Heart left ventricle (tissue), 16 donors: ENCODE measurements around the gene OPRL1. TPM values are rescaled to one million over a fixed set of nuclear protein-coding genes. Genes with fewer than 3 reads are reported as not detected.

Experiments
- ATAC-seq, 4 donors: fragments of 200-7000 bp; cut with Tn5 transposase; one replicate each; pipeline ENCODE4 v1.9.1; 2020 to 2022; ENCODE audit warnings: moderate library complexity in 4 of 4, mild to moderate bottlenecking in 3 of 4, moderate number of reproducible peaks in 1 of 4
- DNase-seq, 5 donors: peaks; one replicate each; pipeline ENCODE4 v3.0.0-alpha.2; 2020
- H3K27ac ChIP-seq, 12 donors: fragments of 200-600 bp; sonication (generic) in 4 of 12; one replicate each; pipeline versions ENCODE4 v1.5.0 to v1.8.0; 2016 to 2022; ENCODE audit warnings: mild to moderate bottlenecking in 2 of 12
- H3K27me3 ChIP-seq, 9 donors: fragments of 200-600 bp; sonication (generic) in 2 of 9; one replicate each; pipeline versions ENCODE4 v1.5.1 to v1.8.0; 2016 to 2022; ENCODE audit warnings: mild to moderate bottlenecking in 3 of 9
- H3K36me3 ChIP-seq, 9 donors: fragments of 200-600 bp; sonication (generic) in 2 of 9; one replicate each; pipeline versions ENCODE4 v1.5.0 to v1.8.0; 2018 to 2022; ENCODE audit warnings: mild to moderate bottlenecking in 2 of 9
- H3K4me1 ChIP-seq, 12 donors: fragments of 200-600 bp; sonication (generic) in 4 of 12; one replicate each; pipeline versions ENCODE4 v1.5.0 to v1.8.0; 2016 to 2022; ENCODE audit warnings: mild to moderate bottlenecking in 3 of 12
- H3K4me3 ChIP-seq, 12 donors: fragments of 200-600 bp; sonication (generic) in 4 of 12; one replicate each; pipeline versions ENCODE4 v1.5.0 to v1.8.0; 2017 to 2022; ENCODE audit warnings: mild to moderate bottlenecking in 9 of 12, moderate library complexity in 4 of 12
- H3K9me3 ChIP-seq, 12 donors: fragments of 200-600 bp; sonication (generic) in 4 of 12; one replicate each; pipeline versions ENCODE4 v1.5.0 to v1.8.0; 2016 to 2022; ENCODE audit warnings: mild to moderate bottlenecking in 1 of 12
- POLR2A ChIP-seq, 2 donors: fragments of 450-650 bp; IDR thresholded peaks; one replicate each; pipeline ENCODE4 v1.6.1; 2017; ENCODE audit warnings: antibody characterized with exemption in 2 of 2, mild to moderate bottlenecking in 2 of 2, moderate library complexity in 2 of 2
- whole genome bisulfite sequencing, 4 donors: extraction: QIAGEN DNeasy Blood & Tissue Kit in 2 of 4; methylation state at CpG; one replicate each; pipeline versions ENCODE4 v1.1.5 to v1.1.7; 2013 to 2018; 5-methylcytosine and 5-hydroxymethylcytosine counted together
- intact Hi-C, 10 donors: fragments of 100-400 bp; cut with DNase I; formaldehyde crosslinking; loops; one replicate each; pipeline versions ENCODE4 v1.11.1 to v1.14.2; 2022
- polyA plus RNA-seq, 2 donors: library from polyadenylated mRNA; stranded (reverse); fragments of 200-250 nt; gene quantifications; one replicate each; pipeline ENCODE4 v1.2.3, GENCODE V29; 2013
- total RNA-seq, 9 donors: library from RNA; depleted of rRNA in 2 of 9; stranded (reverse); fragments of >200 nt in 2 of 9; fragmentation: NEBNext Ultra II Directional in 3 of 9; extraction: Animal tissue kit (Norgen Biotek cat#: 25700) in 3 of 9; gene quantifications; one replicate each; pipeline versions ENCODE4 v1.1.0 to v1.2.4, GENCODE V29; 2016 to 2023
- TF ChIP-seq, protein P1 (sequence below), 12 donors: fragments of 200-600 bp; sonication (generic) in 4 of 12; IDR thresholded peaks; one replicate each; pipeline versions ENCODE4 v1.5.0 to v1.8.0; 2018 to 2022; ENCODE audit warnings: antibody characterized with exemption in 12 of 12, mild to moderate bottlenecking in 5 of 12
- donor health status: ischemic (EF 13 %, LVEDD 7.1; RV severe dilation, severe dysfunction).
- donor health status: healthy with polysubstance abuse.
- donor health status: DM: no; HTN: yes; CAD: no.
- donor health status: DM: no; HTN: no; CAD: no.
- donor health status: ischemic (EF 25% LVEDD 6.9; RV normal size, moderate dysfunction).
- donor health status: ischemic (EF 25% LVEDD 5.7; RV mildly dilated, moderate dysfunction).
- donor health status: healthy.
- donor health status: DM: yes; HTN: yes; CAD: no.
- donor health status: ischemic (EF 35%, LVEDD 5.7; RV mildly dilated, moderate dysfunction).
- donor health status: nonischemic (EF 11% LVEDD 7.7; RV severe dilation, severe dysfunction).
- donor health status: DM: yes; HTN: yes; CAD: no.
- donor health status: PGD.
- donor health status: ischemic (EF 29% LVEDD 5.4; RV normal size, mild dysfunction).
- donor health status: nonischemic (EF 23%, LVEDD 6.1; RV moderate dilation, normal function).

Gene OPRL1
- total and polyA plus RNA-seq, 11 donors, result 0.18 to 1.9 (median 0.54) TPM

DNA sequence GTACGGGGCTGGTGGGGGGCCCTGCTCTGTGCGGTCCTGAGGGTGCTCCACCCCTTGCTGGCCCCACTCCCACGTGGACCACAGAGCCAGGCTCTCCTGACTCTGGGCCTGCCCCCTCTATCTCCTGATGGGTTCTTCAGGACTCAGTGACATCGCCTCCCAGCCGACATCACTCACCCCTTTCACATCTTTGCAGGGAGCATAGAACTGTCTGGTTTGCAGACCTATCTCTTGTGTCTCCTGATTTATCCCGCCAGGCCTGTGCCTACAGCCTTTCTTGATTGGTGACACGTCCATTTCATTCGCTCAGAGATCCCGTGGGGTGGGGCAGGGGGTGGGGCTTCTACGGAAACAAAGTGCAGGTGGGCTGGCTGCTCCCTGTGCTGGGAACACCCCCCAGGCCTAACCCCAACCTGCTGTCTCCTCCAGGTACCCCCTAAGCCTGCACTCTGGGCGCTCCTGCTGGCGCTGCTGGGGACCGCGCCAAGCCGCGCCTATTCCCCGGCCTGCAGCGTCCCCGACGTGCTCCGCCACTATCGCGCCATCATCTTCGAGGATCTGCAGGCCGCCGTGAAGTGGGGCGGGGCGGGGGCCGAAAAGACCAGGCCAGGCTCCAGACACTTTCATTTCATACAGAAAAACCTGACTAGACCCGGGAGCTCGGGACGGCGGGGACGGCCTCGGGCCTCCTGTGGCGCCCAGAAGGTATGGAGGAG is 42.2 kb upstream of the OPRL1 start:
- intact Hi-C loops, result loop anchor here in 9 of 10 donors (2.0 to 10.0 kb wide), 6 partner anchors 19 to 85 kb away; partner anchors contain the start of gene PRPF6 (in 4 of the 9)
- WGBS, 4 donors, result 8 to 16% (median 11%) methylated on average over 22 to 36 of the region's 36 CpGs

DNA sequence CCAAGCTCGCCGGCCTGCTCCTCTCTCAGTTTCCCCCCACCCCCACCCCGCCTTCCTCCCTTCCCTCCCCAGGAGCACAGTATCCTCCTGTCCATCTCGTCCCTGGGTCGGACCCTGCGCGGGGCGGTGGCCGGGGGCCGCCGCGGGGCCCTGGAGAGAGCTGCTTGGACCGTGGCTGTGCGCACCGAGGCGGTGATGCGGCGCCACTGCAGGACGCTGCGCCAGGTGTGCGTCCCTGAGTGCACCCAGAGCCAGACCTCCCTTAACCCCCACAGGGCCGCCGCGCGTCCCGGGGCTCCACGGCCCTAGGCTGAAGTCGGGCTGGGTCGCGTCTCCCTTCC is 41.7 kb upstream of the OPRL1 start:
- 0 to 2% (median 2%) methylated on average over 1 to 30 of the region's 30 CpGs for WGBS, 4 donors
- Histone ChIP-seq H3K9me3 (no peaks in the 10 kb centered on the region), H3K4me1 (peaks cover 8 to 74% (median 36%) of the 10 kb centered on the region in 12 donors), H3K4me3 (peak overlapping the region; percentile 9 to 62 (median 56)), H3K27me3 (peaks cover 0 to 64% (median 44%) of the 10 kb centered on the region in 9 donors), H3K36me3 (peaks cover 0 to 21% (median 10%) of the 10 kb centered on the region in 9 donors), H3K27ac (peak overlapping the region in 11 of 12 donors; percentile 64 to 93 (median 86))
- no peak for TF ChIP-seq POLR2A (IDR thresholded peaks at IDR 0.05)
- peak in 2 of 4 donors; percentile 1 to 7 for ATAC-seq
- intact Hi-C loops, result loop anchor here in 9 of 10 donors (2.0 to 10.0 kb wide), 6 partner anchors 19 to 84 kb away; partner anchors contain the start of gene PRPF6 (in 4 of the 9)
- DNase-seq, result no peak

More for the DNA sequence above, 42.2 kb upstream of the OPRL1 start:
- Histone ChIP-seq H3K27me3 (peaks cover 0 to 64% (median 44%) of the 10 kb centered on the region in 9 donors), H3K4me1 (peaks cover 8 to 74% (median 36%) of the 10 kb centered on the region in 12 donors), H3K4me3 (peak overlapping the region; percentile 9 to 62 (median 56)), H3K27ac (peak overlapping the region in 9 of 12 donors; percentile 64 to 93 (median 87)), H3K9me3 (no peaks in the 10 kb centered on the region), H3K36me3 (peaks cover 0 to 26% (median 14%) of the 10 kb centered on the region in 9 donors)
- ATAC-seq, result no peak
- DNase-seq, result no peak
- TF ChIP-seq POLR2A (IDR thresholded peaks at IDR 0.05), result no peak
- TF ChIP-seq, protein P1, sequence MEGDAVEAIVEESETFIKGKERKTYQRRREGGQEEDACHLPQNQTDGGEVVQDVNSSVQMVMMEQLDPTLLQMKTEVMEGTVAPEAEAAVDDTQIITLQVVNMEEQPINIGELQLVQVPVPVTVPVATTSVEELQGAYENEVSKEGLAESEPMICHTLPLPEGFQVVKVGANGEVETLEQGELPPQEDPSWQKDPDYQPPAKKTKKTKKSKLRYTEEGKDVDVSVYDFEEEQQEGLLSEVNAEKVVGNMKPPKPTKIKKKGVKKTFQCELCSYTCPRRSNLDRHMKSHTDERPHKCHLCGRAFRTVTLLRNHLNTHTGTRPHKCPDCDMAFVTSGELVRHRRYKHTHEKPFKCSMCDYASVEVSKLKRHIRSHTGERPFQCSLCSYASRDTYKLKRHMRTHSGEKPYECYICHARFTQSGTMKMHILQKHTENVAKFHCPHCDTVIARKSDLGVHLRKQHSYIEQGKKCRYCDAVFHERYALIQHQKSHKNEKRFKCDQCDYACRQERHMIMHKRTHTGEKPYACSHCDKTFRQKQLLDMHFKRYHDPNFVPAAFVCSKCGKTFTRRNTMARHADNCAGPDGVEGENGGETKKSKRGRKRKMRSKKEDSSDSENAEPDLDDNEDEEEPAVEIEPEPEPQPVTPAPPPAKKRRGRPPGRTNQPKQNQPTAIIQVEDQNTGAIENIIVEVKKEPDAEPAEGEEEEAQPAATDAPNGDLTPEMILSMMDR (IDR thresholded peaks at IDR 0.05), result no peak

DNA sequence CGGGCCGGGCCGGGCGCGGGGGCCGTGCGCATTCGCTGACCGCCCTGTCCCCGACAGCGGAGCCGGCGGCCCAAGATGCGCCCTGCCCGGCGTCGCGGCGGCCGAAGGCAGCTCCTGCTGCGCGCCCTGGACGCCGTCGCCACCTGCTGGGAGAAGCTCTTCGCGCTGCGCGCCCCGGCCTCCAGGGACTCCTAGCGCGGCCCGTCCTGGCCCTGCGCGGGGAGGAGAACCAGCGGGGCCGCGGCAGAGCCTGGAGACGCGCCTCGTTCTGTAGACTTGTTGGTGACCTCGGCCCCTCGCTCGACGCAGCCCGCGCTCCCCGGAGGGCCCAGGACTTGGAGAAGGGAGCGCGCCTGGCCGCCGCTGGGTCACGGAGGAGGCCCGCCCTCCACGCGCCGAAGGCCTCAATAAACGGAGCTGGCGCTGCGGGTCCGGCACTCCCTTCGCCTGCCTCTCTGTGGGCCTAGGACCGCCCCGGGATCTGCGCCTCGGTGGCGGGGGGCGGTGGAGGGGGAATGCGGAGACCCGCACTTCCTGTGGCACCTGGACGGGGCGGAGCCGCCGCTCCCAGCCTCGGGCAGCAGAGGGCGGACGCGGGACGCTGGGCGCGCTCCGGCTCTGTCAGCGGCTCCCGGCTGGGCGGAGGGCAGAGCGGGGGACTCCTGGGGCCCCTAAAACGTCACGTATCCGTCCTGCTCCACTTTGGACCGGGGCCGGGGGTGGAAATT is 41.2 kb upstream of the OPRL1 start:
- H3K27me3 ChIP-seq, result peaks cover 0 to 64% (median 44%) of the 10 kb centered on the region in 9 donors

More for the DNA sequence above, 41.2 kb upstream of the OPRL1 start:
- intact Hi-C loops, result loop anchor here in 9 of 10 donors (1.0 to 10.0 kb wide), 7 partner anchors 18 to 84 kb away; partner anchors contain the start of gene PRPF6 (in 4 of the 9)
- TF ChIP-seq, protein P1 (IDR thresholded peaks at IDR 0.05), result peak; percentile 66 to 81 (median 74)
- TF ChIP-seq POLR2A (IDR thresholded peaks at IDR 0.05), result no peak
- Histone ChIP-seq H3K4me1 (peaks cover 8 to 74% (median 36%) of the 10 kb centered on the region in 12 donors), H3K27ac (peak overlapping the region; percentile 64 to 93 (median 84)), H3K36me3 (peaks cover 0 to 16% (median 7%) of the 10 kb centered on the region in 9 donors), H3K9me3 (no peaks in the 10 kb centered on the region), H3K4me3 (peak overlapping the region; percentile 9 to 62 (median 56))
- peak; percentile 77 to 89 (median 83) for ATAC-seq
- WGBS, 4 donors, result 0 to 1% (median 0%) methylated on average over 2 to 91 of the region's 91 CpGs
- peak; percentile 80 to 92 (median 87) for DNase-seq
